Activated T-cell treated with anti-CD3 and anti-CD28 coated beads for 1 hour (primary cell): ENCODE data around the gene ART3.

ENCODE experiments used
- DNase-seq: peaks from one replicate; pipeline ENCODE4 v3.0.0-alpha.2; 2020; ENCODE audit warnings: low read depth

ART3 gene

DNA sequence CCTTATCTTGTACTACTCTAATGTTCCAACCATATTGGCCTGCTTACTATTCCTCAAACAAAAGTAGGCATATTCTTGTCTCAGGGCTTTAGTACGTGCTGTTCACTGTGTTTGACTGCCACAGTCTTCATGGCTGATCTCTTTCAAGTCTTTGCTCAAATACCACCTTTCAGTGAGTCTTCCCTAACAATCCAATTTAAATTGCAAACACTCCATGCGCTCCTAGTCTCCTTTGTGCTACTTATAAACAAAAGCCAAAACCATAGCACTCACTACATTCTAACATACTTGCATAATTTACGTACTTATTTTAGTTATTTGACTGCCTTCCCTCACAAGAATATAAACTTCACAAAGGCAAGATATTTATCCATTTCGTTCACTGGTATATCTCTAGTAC is 1.7 kb upstream of the ART3 start:
- no peak for DNase-seq

DNA sequence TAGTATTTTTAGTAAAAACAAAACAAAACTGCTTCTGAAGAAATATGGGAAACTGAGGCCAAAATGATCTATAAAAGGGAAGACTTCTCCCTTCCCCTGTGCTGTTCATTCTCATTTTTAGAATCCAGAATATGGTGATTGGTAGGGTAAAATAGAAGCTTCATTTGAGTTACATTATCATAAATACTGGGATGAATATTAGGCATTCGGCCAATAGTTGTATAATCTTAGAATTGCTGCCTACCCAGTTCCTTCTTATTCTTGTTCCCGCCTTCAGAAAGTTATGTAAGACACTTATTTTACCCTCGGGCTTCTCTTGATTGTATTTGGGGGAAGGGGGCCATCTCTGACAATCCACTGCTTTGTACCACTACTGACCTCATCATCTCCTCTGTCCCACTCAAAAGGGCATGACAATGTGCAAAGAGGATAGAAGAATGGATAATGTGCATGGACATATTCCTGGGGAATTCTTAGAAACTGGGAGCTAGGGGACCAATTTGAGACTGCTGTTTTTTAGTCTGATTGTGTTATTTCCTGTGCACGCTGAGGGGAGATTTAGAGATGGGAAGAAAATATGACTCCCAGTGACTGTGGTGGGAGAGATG is 588 bp downstream of the ART3 start:
- DNase-seq = no peak

DNA sequence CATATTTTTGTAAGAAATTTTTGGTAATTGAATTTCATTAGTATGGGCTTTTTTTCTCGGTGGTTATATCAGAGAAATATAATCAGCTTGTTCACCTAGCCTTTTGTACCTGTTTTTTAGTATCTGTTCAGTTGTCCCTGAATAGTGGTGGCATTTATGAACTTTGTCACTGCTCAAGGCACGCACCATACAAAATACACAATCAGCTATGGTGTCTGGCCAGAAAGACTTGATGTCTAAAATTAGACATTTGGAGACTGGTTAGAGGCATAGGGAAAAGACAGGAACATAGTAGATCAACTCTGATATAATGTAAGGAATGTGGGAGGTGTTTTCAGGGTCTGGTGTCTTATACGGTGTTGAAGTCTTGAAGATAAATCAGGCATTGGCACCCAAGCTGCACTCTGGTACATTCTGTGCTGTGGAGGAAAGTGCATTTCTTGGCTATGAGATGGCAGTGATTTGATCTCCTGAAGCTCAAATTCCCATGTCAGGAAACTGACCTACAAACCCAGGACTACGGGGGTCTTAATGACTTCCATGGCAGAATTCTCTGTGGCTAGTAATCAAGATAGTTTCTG is 3.6 kb downstream of the ART3 start:
- DNase-seq = no peak

DNA sequence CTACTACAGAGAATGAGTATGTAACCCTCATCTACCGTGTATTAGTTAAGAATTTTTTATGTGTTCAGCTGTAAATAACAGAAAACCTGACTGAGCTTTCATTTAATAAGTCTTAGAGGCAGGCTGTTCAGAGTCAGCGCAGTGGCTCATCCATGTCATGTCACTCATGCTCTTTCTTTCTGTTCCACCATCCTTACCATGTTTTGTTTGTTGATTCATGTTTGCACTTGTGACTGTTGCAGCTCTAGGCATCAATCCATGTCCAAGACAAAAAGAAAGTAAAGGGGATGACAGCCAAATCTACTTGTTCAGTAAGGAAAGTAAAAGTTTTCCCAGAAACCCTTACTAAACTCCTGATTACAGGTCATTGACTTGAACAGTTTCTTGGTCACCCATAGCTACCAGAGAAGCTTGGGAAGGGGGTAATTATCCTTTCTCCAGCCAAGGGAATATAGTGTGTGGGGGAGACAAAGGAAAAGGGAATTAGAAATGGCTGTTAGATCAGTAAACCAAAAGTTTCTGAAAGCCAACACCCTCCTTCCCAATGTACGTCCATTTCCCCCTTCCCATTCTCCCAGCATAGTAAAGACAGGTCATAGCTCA is 9.0 kb downstream of the ART3 start:
- DNase-seq = no peak

DNA sequence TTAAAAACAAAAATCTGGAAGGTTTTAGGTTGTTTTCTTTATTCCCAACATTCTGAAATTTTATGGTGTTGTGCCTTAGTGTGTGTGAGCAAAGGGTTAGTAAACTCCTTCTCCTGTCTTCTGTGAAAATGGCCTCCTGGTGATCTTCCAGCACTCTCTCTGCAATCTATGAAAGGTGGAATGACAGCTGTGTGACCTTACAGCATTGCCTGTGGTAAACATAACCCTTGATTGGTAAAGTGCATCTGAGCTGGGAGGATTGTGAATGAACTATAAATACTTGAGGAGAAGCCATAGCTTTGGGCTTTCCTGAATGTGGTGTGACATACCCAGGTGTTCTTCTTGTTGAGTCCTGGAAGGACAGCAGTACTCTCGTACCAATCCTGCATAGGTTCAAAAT is 10.0 kb downstream of the ART3 start:
- DNase-seq = no peak

DNA sequence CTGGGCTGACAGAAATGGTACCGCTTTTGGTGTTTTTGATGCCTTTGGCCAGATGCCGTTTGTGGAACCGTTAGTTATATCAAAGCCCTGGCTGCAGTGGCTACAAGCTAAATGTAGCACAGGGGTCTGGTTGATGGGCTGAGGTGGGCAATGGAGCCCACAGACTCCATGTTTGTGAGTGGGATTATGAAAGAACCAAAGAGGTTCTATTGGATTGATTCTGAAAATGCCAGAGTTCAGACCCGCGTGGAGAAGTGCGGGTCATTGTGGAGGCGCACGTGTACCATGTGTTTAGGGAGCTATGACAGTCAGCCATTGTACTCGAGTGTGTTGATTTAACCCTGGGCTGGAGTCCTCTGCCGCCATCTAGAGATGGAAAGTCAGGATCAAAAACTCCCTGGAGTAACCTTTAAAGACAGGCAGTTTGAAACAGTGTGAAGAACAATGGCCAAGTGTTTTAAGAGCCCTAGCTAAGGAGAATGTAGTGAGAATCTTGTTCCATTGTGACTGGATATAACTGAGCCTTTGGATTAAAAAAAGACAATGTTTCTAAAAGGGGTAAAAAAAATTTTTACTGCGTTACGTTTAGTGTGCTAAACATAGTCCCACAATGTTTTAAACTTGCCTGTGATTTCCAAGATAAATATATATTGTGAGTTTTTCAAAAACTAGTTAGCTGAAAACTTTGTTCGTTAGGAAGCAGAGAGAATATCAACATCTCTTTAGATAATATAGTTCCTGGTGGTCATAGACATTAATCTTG is 12.7 kb downstream of the ART3 start:
- no peak for DNase-seq

DNA sequence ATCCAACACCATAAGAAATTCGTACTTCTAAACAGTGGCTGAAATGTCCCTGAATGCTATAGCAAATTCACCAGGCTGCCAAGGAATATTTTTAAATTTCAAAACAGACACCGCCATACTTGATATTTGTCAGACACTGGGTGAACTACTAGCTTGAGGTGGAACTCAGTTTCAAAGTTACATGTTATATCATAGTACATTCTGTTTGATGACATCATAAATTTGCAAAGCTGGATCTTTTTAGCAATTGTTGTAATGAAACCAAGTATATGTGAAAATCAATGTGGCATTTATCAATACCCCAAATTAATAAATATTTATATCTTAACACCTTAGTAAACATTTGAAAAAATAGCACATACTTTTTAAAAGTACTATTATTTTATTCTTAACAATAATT is 14.2 kb downstream of the ART3 start:
- no peak for DNase-seq

DNA sequence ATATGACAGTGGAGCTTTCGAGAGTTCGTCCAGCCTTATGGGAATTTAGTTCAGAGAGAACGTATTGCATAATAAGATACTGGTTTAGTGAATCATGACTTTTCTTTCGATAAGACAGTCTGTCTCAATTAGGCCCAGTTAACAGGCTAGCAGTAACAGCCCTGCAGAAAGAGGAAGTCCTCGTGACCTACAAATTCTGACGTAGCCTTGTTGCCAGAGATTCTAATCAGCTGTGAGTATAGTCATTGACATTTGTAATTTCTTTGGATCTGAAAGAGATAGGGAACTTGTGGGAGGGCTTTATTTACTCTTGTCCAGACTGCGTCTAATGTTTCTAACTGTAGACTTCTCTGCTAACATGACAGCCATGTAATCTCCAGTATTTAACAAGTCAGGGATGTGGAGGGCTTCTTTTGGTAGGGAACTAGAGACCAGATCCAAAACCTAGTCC is 15.8 kb downstream of the ART3 start:
- DNase-seq = no peak

DNA sequence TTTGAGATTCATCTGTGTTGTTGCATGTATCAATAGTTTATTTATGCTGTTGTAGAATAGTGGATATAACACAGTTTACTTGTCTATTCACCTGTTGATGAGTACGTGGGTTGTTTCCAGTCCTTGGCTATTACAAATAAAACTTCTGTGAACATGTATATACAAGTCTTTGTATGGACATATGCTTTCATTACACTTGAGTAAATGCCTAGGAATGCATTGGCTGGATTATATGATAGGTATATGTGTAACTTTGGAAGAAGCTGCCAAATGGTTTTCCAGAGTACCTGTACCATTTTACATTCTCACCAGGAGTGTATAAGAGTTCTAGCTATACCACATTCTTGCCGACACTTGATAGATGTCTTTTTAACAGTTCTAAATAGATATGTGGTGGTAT is 16.5 kb downstream of the ART3 start:
- no peak for DNase-seq

DNA sequence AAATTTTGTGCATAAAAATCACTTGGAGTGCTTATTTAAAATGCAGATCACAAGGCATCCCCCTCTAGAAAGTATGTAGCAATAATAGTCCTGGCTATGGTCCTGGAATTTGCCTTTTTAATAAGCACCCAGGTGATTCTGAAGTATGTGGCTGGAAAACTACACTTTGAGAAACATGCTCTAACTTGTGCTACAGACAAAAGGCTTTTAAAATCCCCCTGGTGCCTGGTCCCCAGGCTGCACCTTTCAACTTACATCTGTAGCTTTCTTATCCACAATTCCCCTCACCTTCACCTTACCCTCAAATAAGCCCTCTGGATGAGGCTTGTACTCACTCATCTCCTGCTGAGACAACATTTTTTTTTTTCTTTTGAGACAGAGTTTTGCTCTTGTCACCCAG is 21.1 kb downstream of the ART3 start:
- no peak for DNase-seq

DNA sequence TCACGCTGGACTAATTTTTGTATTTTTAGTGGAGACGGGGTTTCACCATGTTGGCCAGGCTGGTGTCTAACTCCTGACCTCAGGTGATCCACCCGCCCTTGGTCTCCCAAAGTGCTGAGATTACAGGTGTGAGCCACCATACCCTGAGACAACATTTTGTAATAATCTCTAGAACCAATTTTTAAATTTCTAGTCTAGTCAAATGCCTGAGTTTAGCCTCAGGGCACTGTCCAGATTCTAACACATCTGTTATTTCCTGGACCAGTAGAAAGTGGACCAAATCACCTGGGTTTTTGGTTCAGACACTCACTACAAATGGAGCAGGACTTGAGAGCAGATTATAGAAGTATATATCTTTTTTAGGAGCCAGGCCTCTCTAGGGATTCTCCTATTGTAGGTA is 21.6 kb downstream of the ART3 start:
- DNase-seq = no peak

DNA sequence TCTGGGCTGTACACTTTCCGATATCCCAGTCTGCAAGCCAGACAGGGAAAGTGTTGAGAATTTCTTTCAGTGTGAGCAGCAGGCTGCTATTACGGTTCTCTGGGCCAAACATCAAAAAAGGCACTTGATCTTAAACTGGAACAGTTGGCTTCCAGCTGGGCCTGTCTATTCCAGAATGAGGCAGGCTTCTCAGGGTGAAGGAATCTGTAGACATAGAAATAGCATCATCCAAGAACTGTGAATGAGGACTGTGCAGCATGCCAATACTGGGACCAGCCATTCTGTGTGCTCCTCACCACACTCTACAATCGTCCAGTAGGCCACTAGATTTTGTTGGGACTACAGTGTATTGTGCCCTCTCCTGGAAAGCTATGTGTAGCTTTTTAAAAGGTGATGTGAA is 31.1 kb downstream of the ART3 start:
- DNase-seq = no peak

DNA sequence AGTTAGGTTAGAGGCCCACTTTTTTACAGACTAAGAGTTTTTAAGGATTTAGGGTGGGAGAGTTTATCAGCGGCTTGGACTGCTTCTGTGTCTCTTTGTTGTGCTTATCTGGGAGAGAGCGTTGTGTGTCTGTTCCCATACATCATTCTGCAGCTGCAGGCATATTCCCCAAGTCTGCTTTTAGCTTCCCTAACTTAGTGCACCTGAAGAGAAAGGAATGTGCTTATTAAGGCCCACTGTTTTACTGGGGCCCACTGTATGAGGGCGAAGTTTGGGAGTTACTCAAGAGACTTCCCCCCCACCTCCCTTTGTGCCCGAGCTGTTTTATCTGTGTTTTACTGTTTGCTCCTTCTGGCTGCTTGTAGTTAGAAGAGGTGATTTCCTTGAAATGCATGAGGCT is 31.9 kb downstream of the ART3 start:
- DNase-seq = no peak

DNA sequence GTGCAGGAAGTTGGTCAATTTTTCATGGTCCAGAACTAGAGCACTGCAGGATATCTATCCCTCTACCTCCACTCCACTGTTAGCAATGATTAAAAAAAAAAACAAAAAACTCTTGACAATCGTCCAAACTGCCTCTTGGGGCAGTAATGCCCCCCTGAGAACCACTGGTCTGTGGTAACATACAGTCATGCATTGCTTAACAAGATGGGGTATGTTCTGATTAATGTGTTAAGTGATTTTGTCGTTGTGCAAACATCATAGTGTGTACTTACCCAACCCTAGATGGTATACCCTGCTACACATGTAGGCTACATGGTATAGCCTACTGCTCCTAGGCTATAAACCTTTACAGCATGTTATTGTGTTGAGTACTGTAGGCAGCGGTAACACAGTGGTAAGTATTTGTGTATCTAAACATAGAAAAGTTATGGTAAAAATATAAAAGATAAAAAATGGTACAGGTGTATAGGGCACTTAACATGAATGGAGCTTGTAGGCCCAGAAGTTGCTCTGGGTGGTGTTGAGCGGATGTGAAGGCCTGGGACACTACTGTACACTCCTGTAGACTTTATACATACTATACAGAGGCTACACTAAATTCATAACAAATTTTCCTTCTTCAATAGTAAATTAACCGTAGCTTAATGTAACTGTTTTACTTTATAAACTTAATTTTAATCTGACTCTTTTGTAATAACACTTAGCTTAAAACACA is 34.1 kb downstream of the ART3 start:
- no peak for DNase-seq

DNA sequence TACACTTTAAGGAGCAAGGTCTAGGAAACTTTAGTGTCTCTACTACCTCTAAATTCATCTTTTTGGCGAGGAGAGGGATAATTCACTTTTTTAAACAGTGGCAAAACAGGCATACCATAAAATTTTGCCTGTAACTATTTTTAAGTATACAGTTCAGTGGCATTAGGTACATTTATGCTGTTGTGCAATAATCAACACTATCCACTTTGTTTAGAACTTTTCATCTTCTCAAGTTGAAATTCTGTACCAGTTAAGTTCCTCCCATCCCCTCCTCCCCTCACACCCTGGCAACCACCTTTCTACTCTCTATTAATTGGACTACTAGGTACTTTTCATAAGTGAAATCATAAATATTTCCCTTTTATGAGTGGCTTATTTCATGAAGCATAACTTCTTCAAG is 42.3 kb downstream of the ART3 start:
- DNase-seq = no peak

DNA sequence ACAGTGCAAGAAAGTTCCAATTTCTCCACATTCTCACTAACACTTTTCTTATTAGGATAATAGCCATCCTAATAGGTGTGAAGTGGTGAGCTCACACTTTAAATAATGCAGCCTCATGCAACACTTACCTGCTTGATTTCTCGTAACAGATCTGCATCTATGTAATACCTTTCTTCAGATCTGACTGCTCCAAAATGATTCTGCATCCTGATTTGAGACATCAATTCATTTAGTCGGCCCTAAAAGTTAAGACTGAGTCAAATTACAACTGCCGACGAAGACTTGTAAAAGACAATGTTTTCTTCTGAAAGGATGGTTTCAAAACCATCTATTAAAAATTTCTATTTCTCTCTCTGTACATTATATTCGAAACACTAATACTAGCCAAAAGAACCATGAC is 43.0 kb downstream of the ART3 start:
- DNase-seq = no peak

DNA sequence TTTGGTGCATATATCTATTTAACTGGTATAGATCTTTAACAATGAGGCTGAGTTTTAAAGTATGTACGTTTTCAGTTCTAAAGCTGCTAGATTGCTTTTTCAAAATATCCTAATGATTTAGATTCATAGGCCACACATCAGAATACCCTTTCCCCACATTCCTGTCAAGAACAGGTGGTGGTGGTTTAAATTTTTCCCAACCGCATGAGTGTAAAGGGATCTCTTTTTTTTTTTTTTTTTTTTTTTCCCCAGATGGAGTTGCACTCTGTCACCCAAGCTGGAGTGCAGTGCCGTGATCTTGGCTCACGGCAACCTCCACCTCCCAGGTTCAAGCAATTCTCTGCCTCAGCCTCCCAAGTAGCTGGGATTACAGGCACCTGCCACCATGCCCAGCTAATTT is 45.7 kb downstream of the ART3 start:
- DNase-seq = no peak

DNA sequence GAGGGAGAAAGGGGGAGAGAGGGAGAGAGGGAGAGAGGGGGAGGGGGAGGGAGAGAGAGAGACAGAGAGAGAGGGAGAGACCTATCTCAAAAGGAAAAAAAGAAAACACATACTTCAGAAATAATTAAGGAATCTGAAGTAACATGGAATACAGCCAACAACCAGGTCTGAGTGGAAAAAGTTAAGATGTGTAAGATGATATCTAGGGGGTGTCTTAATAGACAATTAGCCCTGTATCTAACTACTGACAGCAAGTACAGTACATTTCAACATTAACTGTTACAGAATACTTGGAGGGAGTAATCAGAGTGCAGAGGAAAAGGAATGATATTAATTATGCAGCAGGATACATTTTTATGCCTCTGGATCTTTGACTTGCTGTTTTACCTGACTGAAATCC is 51.3 kb downstream of the ART3 start:
- no peak for DNase-seq

DNA sequence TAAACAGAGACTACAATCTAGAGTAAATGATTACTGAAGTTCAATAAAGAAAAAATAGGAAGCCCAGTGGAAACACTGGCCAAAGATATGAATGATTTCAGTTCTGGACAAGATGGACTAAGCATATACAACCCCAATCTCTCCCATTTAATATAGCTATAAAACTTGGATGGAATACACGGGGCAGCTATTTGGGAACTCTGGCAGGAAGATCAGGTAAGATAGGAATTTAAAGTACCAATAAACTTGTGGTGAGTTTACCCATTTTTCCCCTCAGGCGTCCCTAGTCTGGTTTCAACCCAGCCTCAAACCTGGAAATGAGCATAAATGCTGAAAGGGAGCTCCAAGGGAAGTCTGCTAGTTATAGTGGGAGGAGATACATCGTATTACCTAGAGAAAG is 53.2 kb downstream of the ART3 start:
- DNase-seq = no peak

DNA sequence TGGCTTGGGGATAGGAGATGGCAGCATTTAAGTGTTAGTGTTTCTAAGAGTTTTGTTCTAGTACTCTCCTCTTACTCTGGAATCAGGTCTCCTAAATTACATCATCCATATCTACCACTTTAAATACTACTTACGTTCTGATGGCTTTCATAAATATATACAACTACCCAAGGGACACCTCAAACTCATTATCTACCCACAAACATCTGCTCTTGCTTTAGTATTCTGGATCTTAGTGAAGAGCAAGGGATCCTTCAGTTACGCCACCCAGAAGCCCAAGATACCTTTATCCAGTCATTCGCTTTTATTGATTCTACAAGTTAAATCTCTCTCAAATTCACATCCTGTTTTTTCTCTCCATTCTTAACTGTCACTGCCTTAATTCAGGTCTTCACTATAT is 66.7 kb downstream of the ART3 start:
- DNase-seq = no peak

DNA sequence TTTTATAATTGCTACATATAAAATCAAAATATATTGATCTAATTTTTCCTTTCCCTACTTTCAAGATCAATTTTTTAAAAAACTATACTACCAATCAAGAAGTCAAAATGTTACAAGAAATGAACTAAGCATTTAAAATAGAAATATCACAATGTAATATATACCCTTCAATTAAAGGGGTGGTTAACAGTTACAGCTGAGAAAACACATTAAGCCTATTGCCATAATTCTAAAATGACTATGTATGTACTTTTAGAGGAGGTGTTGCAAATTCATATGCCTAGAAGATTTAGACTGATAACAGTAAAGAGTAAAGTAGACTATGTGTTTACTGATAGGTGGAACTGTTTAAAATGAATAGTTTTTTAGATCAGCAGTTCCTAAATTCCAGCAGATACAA is 70.0 kb downstream of the ART3 start:
- no peak for DNase-seq

DNA sequence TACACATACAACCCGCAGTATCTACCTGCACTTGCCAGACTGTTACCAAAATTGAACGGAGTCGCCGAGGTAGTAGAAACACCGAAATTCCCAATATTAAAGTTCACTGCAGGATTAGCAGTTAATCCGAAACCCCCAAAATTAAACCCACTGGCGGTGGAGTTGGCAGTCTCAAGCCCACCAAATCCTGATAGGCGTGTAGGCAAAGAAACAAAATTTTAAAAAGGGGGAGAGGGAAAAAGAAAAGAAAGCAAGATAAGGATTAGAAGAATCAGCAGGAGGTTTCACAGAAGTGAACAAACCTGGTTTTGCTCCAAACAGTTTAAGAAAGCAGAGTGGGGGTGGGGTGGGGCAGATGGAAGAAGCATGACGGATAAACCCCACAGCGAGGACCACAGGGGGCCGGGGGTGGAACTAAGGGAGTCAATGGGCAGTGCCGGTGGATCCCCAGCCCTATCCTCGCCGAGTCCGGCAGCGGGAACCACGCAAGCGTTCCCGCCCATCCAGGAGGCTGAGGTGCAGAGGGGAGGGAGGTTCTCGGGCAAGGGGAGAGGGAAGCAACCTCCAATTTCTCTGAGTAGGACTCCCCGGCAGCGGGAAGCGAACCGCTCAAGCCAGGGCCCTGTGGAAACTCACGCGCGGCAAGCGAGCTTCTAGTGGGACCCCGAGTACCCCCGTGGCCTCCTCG is 73.1 kb downstream of the ART3 start:
- DNase-seq = peak; percentile 4
